NCI-H446 treated with DMSO at 0.1 percent for 48 hours (cell line): ENCODE data around the gene ZNF215.
"Not testable (repeated sequence)": the region's sequence is repeated elsewhere in the genome, so short reads cannot be mapped to it uniquely, and the experiment has no call there.

Source experiments
- DNase-seq: peaks from one replicate; lab custom pipeline; 2025; lab: John Stamatoyannopoulos, UW

Gene ZNF215

GRCh38 chr11:6926208-6927029 is at the start of gene ZNF215:
ZNF215 (plus strand) TSS chr11:6926426; CDS start chr11:6932273, 5,847 bp downstream.
- DNase-seq = no peak

- DNase-seq = no peak
These were observed 49.3 kb upstream of the ZNF215 start for GRCh38 chr11:6876914-6877313.

- DNase-seq = no peak
These were observed 43.5 kb upstream of the ZNF215 start for GRCh38 chr11:6882751-6883150.

- DNase-seq = not testable (repeated sequence)
These were observed 38.5 kb upstream of the ZNF215 start for GRCh38 chr11:6887711-6888110.

GRCh38 chr11:6888830-6889229 is 37.4 kb upstream of the ZNF215 start:
- no peak for DNase-seq

- no peak for DNase-seq
These were observed 36.4 kb upstream of the ZNF215 start for GRCh38 chr11:6889835-6890234.

GRCh38 chr11:6892400-6892799 is 33.8 kb upstream of the ZNF215 start, which contains the start of gene OR2D2:
OR2D2 (minus strand) TSS chr11:6892500; CDS start chr11:6892500, 0 bp downstream.
- no peak for DNase-seq

GRCh38 chr11:6894097-6894496 is 32.1 kb upstream of the ZNF215 start:
- DNase-seq = no peak

- no peak for DNase-seq
These were observed 31.2 kb upstream of the ZNF215 start for GRCh38 chr11:6895010-6895409.

- DNase-seq = no peak
These were observed 27.3 kb upstream of the ZNF215 start for GRCh38 chr11:6898911-6899310.

- no peak for DNase-seq
These were observed 25.8 kb upstream of the ZNF215 start for GRCh38 chr11:6900327-6900999.

- DNase-seq = not testable (repeated sequence)
These were observed 21.4 kb upstream of the ZNF215 start for GRCh38 chr11:6904804-6905203.

- DNase-seq = no peak
These were observed 14.8 kb upstream of the ZNF215 start for GRCh38 chr11:6911378-6911777.

- DNase-seq = no peak
These were observed 14.3 kb upstream of the ZNF215 start for GRCh38 chr11:6911948-6912347.

- DNase-seq = no peak
These were observed 6.5 kb upstream of the ZNF215 start for GRCh38 chr11:6919698-6920097.

GRCh38 chr11:6920702-6921101 is 5.5 kb upstream of the ZNF215 start, which contains the start of gene OR2D3:
OR2D3 (plus strand) TSS chr11:6921002; CDS start chr11:6921002, 0 bp downstream.
- no peak for DNase-seq

- no peak for DNase-seq
These were observed 1.1 kb upstream of the ZNF215 start for GRCh38 chr11:6925007-6925577.

- DNase-seq = no peak
These were observed 504 bp upstream of the ZNF215 start for GRCh38 chr11:6925636-6926207.

- DNase-seq = no peak
These were observed 898 bp downstream of the ZNF215 start for GRCh38 chr11:6927030-6927617.

GRCh38 chr11:6928916-6929315 is 2.7 kb downstream of the ZNF215 start:
- DNase-seq = no peak

- DNase-seq = no peak
These were observed 5.0 kb downstream of the ZNF215 start for GRCh38 chr11:6931146-6931713.

- DNase-seq = no peak
These were observed 5.9 kb downstream of the ZNF215 start for GRCh38 chr11:6932145-6932544.
